Transverse colon (tissue), 4 donors: ENCODE results near the gene LGSN. TPM values are rescaled to one million over a fixed set of nuclear protein-coding genes. Genes with fewer than 3 reads are reported as not detected.

ENCODE experiments used
- DNase-seq: peaks from one replicate; pipeline ENCODE4 v3.0.0-alpha.2; 2019
- H3K27ac ChIP-seq, 4 donors: fragments of 200-600 bp; sonication (generic); 2 replicates each; pipeline ENCODE4 v1.5.1; 2016 to 2018; ENCODE audit warnings: inconsistent platforms in 4 of 4
- H3K27me3 ChIP-seq: fragments of 200-600 bp; sonication (generic); 2 replicates; pipeline ENCODE4 v1.5.1; 2017; ENCODE audit warnings: inconsistent platforms
- H3K36me3 ChIP-seq, 4 donors: fragments of 200-600 bp; sonication (generic); 2 replicates each; pipeline ENCODE4 v1.5.1; 2017 to 2019; ENCODE audit warnings: inconsistent platforms in 4 of 4
- H3K4me1 ChIP-seq, 4 donors: fragments of 200-600 bp; sonication (generic); 2 replicates each; pipeline ENCODE4 v1.5.1; 2017 to 2020; ENCODE audit warnings: inconsistent platforms in 4 of 4
- H3K4me3 ChIP-seq, 4 donors: fragments of 200-600 bp; sonication (generic); 1 replicate in 1 of 4; 2 replicates in 3 of 4; pipeline versions ENCODE4 v1.5.1 to v1.6.1; 2017 to 2019; ENCODE audit warnings: inconsistent platforms in 4 of 4
- H3K9me3 ChIP-seq, 2 donors: fragments of 200-600 bp; sonication (generic); 2 replicates each; pipeline ENCODE4 v1.5.1; 2017 to 2019; ENCODE audit warnings: inconsistent platforms in 2 of 2
- CTCF ChIP-seq, 5 experiments: fragments of 200-600 bp in 3 of 5; fragments of 450-650 bp in 2 of 5; sonication (generic) in 3 of 5; IDR thresholded peaks; 1 replicate in 2 of 5; 2 replicates in 3 of 5; pipeline ENCODE4 v1.5.1; 2016 to 2017; ENCODE audit warnings: antibody characterized with exemption in 5 of 5, inconsistent platforms in 3 of 5, mild to moderate bottlenecking in 2 of 5, moderate library complexity in 1 of 5
- EP300 ChIP-seq: sonication (generic); formaldehyde crosslinking; IDR thresholded peaks from one replicate; pipeline ENCODE4 v1.6.1; 2017; ENCODE audit warnings: antibody characterized with exemption, low read depth
- POLR2A ChIP-seq: fragments of 450-650 bp; IDR thresholded peaks from one replicate; pipeline ENCODE4 v1.6.1; 2016; ENCODE audit warnings: antibody characterized with exemption, mild to moderate bottlenecking, moderate library complexity
- POLR2AphosphoS5 ChIP-seq, 3 donors: sonication (generic); formaldehyde crosslinking; IDR thresholded peaks; one replicate each; pipeline ENCODE4 v1.6.1; 2016; ENCODE audit warnings: antibody characterized with exemption in 3 of 3
- WGBS, 2 donors: methylation state at CpG; one replicate each; pipeline ENCODE4 v1.1.5; 2018; ENCODE audit warnings: low coverage in 1 of 2; 5-methylcytosine and 5-hydroxymethylcytosine counted together
- in situ Hi-C, 4 donors: fragments of 200-750 bp; cut with MboI; loops; one replicate each; pipeline versions ENCODE4 v1.15.0 to v1.15.1; 2017; ENCODE audit warnings: low sequenced_read_pairs in 3 of 4, low pct_ligation_motif_present in 1 of 4, low pct_unique_long_range_greater_than_20kb in 1 of 4
- intact Hi-C: fragments of 100-400 bp; cut with DNase I; formaldehyde crosslinking; loops from one replicate; pipeline ENCODE4 v1.15.1; 2023; ENCODE audit warnings: low total_unique reads
- total RNA-seq, 4 donors: library from RNA; depleted of rRNA; stranded (reverse); fragments of >200 nt; gene quantifications; one replicate each; pipeline ENCODE4 v1.1.0, GENCODE V29; 2016

The LGSN gene
- total RNA-seq, 4 donors from 2014 or later = 0.32 to 2.4 TPM; not detected in 2

GRCh38 chr6:63272397-63272796, 47.4 kb downstream of the LGSN start:
- intact Hi-C loops (no loop called here), in situ Hi-C loops (no loop called here)
- no peak for DNase-seq
- Histone ChIP-seq H3K27me3 (no peaks in the 10 kb centered on the region), H3K27ac (no peak overlapping the region), H3K9me3 (no peaks in the 10 kb centered on the region), H3K4me3 (no peak overlapping the region), H3K4me1 (peaks cover 0 to 4% (median 0%) of the 10 kb centered on the region in 4 donors), H3K36me3 (no peaks in the 10 kb centered on the region)
- 0 to 2% methylated on average over 1 of the region's 1 CpG for WGBS, 2 donors
- TF ChIP-seq POLR2A = no peak
- peak in 4 of 5 experiments; percentile 24 to 37 (median 32) for TF ChIP-seq CTCF (IDR thresholded peaks at IDR 0.05)

DNA sequence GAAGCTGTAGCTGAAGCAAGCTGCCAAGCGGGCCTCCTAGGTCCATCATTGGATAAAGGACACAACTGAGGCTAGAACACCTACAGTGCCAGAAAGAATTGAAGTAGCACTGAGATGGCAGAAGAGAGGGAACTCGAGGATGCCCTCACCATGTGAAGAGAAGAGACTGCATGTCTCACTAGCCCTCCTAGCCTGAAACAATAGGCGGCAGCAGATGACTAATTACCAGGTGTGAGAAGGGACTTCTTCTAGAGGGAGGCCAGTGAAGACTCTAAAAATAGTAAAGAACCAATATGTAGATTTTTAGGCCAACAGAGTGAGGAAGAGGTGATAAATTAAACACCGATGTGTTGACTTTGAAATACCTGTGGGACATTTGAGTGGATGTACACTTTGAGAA, 50.3 kb downstream of the LGSN start:
- Histone ChIP-seq H3K27ac (no peak overlapping the region), H3K9me3 (no peaks in the 10 kb centered on the region), H3K36me3 (no peaks in the 10 kb centered on the region), H3K4me3 (no peak overlapping the region), H3K4me1 (no peaks in the 10 kb centered on the region), H3K27me3 (no peaks in the 10 kb centered on the region)
- no peak for TF ChIP-seq POLR2A
- no peak for TF ChIP-seq POLR2AphosphoS5 (IDR thresholded peaks at IDR 0.05)
- no peak for TF ChIP-seq EP300
- no peak for TF ChIP-seq CTCF (IDR thresholded peaks at IDR 0.05)
- intact Hi-C loops (no loop called here), in situ Hi-C loops (no loop called here)
- no peak for DNase-seq
- WGBS, 2 donors = 0 to 55% methylated on average over 1 to 4 of the region's 4 CpGs

DNA sequence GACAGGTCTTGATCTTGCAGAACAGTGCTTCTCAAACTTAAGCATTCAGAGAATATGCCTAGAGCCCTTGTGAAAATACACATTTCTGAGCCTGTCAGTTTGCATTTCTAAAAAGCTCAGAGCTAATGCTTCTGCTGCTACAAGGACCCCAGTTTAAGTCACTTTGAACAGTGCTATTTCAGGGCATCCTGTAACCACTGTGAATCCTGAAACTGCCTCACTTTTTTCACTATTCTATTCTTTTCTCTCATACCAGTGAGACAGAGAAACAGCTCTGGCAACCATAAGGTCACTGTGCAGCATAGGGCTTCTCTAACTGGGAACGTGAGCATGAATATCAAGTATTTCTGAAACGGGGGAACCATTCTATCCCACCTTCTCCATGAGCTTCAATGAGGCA, 51.2 kb downstream of the LGSN start:
- H3K4me3 ChIP-seq = no peak overlapping the region
- WGBS, 2 donors = 78% methylated on average over 2 of the region's 2 CpGs; no CpG with 5 or more reads in 1 of the 2 donors
- DNase-seq = no peak
- H3K4me1 ChIP-seq = no peaks in the 10 kb centered on the region
- intact Hi-C loops = no loop called here
- TF ChIP-seq EP300 (no peak), POLR2AphosphoS5 (IDR thresholded peaks at IDR 0.05) (no peak), POLR2A (no peak), CTCF (IDR thresholded peaks at IDR 0.05) (no peak)
- no peaks in the 10 kb centered on the region for H3K9me3 ChIP-seq
- H3K27me3 ChIP-seq = no peaks in the 10 kb centered on the region
- H3K36me3 ChIP-seq = no peaks in the 10 kb centered on the region
- H3K27ac ChIP-seq = no peak overlapping the region
- in situ Hi-C loops = no loop called here

DNA sequence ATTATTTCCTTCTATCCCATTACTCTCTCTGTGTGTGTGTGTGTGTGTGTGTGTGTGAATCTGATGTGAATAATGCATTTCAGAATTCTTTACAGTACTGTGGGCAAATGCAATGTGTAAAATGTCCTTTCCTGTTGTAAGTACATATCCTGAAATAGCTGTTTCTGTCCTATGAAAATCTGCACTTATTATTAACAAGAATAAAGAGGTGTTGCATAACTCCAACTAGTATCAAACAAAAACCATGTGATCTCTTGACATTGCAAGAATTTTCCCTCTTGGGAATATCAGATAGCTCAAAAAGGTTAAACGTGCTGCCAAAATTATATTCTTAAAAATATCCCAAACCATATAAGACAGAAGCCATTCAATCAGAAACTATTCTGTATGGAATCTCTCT, 52.0 kb downstream of the LGSN start:
- 76 to 100% methylated on average over 1 of the region's 1 CpG for WGBS, 2 donors
- H3K4me3 ChIP-seq = no peak overlapping the region
- H3K36me3 ChIP-seq = no peaks in the 10 kb centered on the region
- intact Hi-C loops (no loop called here), in situ Hi-C loops (no loop called here)
- TF ChIP-seq CTCF (IDR thresholded peaks at IDR 0.05) (no peak), POLR2AphosphoS5 (IDR thresholded peaks at IDR 0.05) (no peak), EP300 (no peak), POLR2A (no peak)
- H3K27me3 ChIP-seq = no peaks in the 10 kb centered on the region
- no peaks in the 10 kb centered on the region for H3K9me3 ChIP-seq
- no peaks in the 10 kb centered on the region for H3K4me1 ChIP-seq
- no peak for DNase-seq
- H3K27ac ChIP-seq = no peak overlapping the region
